HG03135 (cell line): ENCODE results near the gene RPL39L.

Source experiments
- ATAC-seq: cut with Tn5 transposase; IDR thresholded peaks from one replicate; pipeline ENCODE4 v1.9.1; 2021; ENCODE audit warnings: mild to moderate bottlenecking, moderate library complexity; ENCODE audit not compliant: unreplicated experiment

RPL39L gene

DNA sequence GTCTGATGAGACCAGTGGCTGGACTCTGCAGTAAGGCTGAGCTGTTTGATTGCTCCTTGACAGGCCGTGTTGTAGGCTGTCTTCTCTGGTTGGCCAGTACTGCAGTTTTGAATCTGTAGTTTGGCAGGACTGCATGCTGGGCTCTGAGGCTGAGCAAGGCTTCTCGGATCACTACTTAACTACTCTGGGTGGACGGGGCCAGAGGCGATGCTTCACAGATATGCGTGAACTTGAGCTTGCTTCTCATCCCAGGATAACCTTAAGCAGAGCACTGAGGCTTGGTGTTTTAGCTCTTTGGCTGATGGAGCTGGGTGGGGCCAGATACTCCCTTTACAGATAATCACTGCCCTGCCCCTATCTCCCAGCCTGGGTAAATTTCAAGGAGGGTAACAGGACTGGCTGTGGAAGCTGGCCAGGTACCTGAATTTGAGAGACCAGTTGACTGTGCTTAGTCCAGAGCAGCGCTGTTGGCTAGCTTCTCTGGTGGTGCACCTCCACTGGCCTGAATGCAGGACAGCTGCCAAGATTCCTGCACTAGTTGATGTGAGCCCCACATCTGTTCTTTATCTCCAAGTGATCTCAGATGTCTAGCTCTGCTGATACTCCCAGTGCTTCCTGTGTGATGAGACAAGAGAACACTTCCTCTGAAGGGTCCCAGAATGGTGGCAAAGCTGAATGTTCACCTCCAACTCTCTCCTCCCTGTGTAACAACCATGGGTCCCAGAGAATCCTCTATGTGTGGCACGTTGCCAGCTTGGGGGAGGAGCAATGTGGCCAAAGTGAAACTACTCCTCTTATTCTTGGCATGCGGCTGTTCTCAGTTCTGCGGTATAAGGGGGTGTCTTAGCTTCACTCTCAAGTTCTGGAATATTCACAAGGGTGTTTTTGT, 37.9 kb downstream of the RPL39L start:
- no peak for ATAC-seq

DNA sequence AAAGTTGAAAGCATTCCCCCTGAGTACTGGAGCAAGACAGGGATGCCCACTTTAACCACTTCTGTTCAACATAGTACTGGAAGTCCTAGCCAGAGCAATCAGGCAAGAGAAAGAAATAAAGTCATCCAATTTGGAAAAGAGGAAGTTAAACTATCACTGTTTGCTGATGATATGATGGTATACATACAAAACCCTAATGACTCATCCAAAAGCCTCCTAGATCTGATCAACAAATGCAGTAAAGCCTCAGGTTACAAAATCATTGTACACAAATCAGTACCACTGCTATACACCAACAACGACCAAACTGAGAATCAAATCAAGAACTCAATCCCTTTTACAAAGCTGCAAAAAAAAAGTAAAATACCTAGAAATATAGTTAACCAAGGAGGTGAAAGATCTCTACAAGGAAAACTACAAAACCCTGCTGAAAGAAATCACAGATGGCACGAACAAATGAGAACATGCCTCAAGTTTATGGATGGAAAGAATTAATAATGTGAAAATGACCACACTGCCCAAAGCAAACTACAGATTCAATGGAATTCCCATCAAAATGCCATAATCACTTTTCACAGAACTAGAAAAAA, 40.3 kb downstream of the RPL39L start:
- no peak for ATAC-seq

DNA sequence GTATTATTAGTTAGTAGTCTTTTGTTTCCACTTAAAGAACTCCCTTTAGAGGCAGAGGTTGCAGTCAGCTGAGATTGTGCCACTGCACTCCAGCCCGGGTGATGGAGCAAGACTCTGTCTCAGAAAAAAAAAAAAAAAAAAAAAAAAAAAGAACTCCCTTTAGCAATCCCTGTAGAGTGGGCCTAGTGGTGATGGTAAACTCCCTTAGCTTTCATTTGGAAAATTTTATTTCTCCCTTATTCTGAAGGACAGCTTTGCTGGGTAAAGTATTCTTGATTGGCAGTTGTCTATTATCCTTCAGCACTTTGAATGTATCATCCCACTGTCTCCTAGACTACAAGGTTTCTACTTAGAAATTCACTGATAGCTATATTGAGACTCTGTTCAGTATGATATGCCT, 46.0 kb downstream of the RPL39L start:
- no peak for ATAC-seq

GRCh38 chr3:187088701-187089100, 50.6 kb downstream of the RPL39L start:
- no peak for ATAC-seq

DNA sequence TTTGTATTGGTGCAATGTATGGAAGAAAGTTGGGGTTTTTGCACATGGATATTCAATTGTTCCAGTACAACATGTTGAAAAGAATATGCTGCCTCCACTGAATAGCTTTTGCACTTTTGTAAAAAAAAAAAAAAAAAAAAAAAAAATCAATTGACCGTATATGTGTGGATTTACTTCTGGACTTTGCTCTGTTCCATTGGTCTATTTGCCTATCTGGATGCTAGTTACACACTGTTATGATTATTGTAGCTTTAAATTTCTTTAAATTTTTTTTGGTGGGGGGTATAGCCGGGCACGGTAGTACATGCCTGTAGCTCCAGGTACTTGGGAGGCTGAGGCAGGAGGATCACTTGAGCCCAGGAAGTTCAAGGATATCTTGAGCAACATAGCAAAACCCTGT, 52.5 kb downstream of the RPL39L start:
- no peak for ATAC-seq

- ATAC-seq: no peak
Measured at GRCh38 chr3:187085933-187086332, 53.4 kb downstream of the RPL39L start.

DNA sequence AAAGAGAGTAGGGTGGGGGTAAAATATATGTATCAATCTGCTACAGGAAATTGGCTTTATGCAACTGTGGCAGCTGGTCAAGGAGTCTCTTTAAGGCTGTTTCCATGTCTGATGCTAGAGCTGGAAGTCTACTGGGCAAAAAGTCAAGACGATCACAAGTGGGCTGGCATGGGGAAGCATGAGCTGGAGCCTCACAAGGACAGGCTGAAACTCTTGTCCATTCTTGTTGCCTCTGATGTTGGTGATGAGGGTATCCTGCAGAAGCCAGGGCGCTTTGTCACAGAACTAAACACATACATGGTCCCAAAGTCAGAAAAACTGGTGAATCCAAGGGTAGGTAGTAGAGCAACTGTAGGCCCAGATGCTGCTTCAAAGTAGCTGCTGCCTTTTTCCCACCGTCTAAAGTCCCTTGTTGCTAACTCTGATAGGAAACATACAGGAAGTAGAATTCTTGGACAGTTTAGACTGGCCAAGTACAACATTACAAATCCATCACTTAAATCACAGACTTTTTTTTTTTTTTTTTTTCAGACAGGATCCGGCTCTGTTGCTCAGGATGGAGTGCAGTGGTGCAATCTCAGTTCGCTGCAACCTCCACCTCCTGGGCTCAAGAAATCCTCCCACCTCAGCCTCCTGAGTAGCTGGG, 54.2 kb downstream of the RPL39L start:
- no peak for ATAC-seq

GRCh38 chr3:187084580-187084979, 54.7 kb downstream of the RPL39L start:
- no peak for ATAC-seq

GRCh38 chr3:187084126-187084525, 55.2 kb downstream of the RPL39L start:
- no peak for ATAC-seq

DNA sequence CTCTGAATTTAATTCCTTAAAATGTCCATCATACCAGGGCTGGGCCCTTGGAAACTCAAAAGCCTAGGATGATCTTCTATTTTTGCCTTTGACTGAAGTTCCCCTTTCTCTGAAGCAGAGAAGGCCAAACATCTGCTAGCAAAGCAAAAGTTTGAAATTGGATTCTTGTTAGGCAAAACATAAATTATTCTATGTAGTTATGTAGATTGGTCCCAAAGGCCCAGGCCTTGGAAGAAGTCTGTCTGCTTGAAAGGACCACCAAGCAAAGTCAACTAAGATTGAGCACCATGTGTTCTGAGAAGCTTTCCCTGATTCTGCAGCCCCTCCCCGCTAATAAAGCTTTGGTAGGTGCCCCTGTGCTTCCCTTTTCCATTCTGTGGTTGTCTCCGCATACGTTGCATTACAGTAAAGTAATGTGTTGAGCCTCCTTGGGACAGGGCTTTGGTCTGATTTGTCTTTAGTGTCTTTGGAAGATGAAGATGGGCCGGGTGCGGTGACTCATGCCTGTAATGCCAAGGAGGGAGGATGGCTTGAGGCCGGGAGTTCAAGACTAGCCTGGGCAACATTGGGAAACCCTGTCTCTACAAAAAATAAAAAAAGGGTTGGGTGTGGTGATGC, 56.4 kb downstream of the RPL39L start:
- no peak for ATAC-seq

DNA sequence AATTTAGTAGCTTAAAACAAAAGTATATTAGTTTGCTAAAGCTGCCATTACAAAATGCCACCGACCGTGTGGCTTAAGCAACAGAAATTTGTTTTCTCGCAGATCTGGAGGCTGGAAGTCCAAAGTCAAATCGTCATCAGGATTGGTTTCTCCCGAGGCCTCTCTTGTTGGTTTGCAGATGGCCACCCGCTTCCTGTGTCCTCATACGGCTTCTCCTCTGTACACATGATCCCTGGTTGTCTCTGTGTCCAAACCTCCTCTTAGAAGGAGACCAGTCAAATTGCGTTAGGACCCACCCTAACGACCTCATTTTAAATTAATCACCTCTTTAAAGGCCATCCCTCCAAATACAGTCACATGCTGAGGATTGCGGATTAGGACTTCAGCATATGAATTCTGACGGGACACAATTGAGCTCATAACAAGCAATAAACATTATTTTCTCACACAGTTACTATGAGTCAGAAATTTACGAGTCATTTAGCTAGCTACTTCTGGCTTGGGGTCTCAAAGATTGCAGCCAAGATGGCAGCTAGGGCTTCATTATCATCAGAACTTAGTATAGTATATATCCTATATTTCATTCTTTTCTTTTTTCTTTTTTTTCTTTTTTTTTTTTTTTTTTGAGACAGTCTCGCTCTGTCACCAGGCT, 58.4 kb downstream of the RPL39L start:
- no peak for ATAC-seq

DNA sequence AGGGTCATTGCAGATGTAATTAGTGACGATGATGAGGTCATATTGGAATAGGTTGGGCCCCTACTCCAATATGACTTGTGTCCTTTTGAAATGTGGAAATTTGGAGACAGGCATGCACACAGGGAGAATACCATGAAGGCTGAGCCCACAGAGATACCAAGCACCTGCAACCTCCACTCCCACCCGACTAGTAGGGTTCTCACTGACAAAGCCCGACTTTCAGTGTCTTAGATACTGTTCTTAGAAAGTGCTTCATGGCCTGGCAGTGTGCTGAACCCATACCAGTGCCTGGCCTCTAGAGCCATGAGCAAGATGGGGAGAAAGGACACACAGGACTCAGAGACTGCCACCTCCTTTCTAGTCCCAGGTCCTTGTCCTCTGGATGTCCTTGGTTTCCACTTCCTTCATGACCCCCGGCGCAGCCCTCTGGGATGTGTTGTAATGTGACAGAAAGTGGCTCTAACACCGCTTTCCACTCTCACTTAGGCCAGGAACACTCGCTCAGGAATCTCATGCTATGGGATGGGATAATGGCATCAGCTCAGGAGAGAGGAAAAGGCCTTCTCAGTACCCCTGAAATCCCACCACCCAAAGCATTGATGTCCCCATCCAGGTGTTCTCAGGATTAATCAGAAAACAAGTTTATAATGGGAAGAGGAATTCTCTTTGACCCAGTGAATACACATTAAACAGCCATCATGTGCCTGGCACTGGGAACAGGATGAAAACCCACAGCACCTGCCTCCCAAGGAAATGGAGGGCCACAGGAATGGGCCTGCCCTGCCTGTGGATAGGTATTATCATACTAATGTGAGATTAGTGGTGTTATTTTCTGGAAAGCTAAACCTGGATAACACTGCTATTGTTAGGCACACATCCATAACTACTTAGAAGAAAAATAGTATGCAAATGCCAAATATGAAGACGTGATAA, 59.9 kb downstream of the RPL39L start:
- ATAC-seq: no peak

DNA sequence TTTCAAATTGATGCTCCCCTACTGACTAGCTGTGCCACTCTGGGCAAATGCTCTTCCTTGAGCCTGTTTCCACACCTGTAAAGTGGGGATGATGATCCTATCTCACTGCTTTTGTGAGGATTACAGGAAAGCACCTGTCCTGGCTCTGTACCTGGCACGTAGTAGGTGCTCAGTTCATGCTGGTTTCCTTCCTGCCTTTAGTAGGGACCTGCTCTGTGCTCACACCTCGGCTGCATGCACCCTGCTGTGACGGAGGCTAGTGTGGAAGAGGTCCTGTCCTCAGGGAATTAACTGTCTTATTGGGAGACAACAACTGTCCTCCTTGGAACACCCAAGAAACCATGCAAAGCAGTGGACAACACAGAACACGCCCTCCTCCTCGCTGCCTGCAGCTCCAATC, 61.8 kb downstream of the RPL39L start:
- ATAC-seq: no peak

- no peak for ATAC-seq
Measured at GRCh38 chr3:187077085-187077484, 62.2 kb downstream of the RPL39L start.

GRCh38 chr3:187076297-187076696, 63.0 kb downstream of the RPL39L start:
- no peak for ATAC-seq

- no peak for ATAC-seq
Measured at GRCh38 chr3:187074846-187075245, 64.5 kb downstream of the RPL39L start.

GRCh38 chr3:187073581-187074098, 65.7 kb downstream of the RPL39L start:
- no peak for ATAC-seq

DNA sequence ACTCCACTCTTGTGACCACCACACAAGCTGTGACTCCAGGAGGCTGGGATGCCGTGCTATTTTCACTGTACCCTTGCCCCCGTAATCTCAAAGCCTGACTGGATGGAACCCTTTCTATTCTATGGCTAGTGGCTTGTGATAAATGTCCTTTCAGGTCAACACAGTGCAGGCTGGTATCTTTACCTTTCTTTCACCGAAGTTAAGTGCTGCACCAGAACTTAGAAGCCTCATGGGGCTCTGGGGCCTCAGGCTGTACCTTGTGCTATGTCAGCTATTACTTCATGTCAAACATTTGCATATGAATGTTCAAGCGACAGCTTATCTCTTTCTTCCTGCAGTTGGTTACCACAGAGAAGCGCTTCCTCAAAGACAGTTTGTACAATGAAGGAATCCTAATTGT, 66.8 kb downstream of the RPL39L start:
- no peak for ATAC-seq

GRCh38 chr3:187072102-187072501, 67.2 kb downstream of the RPL39L start:
- no peak for ATAC-seq
